Activated CD8-positive, alpha-beta memory T cell treated with anti-CD3 and anti-CD28 coated beads, Interleukin-2, amount 50 U/mL, for 24 hours (primary cell): ENCODE measurements around the gene IL34.
"Not testable (repeated sequence)": the region's sequence is repeated elsewhere in the genome, so short reads cannot be mapped to it uniquely, and the experiment has no call there.

ENCODE experiments used
- DNase-seq: peaks from one replicate; pipeline ENCODE4 v3.0.0-alpha.2; 2020; ENCODE audit errors: extremely low read depth

Gene IL34

DNA sequence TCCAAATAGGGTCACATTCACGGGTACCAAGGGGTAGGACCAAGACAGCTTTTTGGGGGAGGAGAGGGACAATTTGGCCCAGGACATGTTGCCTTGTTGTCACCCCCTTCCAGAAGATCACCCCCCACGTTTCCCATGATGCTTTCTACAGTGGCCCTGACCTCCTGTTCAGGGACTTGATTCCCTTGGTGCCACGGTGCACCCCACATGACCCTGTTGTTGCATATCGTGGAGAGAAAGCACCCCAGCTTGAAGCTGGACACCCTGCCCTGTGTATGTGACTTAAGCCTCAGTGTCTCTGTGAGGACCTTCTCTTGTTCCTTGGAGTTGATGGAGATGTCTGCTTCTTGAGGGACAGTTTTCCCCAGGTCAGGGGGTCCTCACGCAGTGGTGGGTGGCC, 12.6 kb downstream of the IL34 start:
- no peak for DNase-seq

DNA sequence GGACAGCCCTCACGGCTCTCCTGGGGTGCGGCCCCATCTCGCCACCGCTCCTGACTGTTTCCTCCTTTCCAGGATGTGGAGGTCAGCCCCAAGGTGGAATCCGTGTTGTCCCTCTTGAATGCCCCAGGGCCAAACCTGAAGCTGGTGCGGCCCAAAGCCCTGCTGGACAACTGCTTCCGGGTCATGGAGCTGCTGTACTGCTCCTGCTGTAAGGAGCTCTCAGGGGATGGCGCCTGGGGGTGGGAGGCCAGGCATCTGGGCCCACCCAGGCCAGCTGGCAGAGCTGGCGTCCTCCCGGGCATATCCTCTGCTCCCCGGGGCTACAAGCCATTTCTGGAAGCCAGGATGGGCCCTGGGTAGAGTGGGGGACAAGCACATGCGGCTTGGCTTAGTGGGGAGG, 13.2 kb downstream of the IL34 start:
- no peak for DNase-seq

DNA sequence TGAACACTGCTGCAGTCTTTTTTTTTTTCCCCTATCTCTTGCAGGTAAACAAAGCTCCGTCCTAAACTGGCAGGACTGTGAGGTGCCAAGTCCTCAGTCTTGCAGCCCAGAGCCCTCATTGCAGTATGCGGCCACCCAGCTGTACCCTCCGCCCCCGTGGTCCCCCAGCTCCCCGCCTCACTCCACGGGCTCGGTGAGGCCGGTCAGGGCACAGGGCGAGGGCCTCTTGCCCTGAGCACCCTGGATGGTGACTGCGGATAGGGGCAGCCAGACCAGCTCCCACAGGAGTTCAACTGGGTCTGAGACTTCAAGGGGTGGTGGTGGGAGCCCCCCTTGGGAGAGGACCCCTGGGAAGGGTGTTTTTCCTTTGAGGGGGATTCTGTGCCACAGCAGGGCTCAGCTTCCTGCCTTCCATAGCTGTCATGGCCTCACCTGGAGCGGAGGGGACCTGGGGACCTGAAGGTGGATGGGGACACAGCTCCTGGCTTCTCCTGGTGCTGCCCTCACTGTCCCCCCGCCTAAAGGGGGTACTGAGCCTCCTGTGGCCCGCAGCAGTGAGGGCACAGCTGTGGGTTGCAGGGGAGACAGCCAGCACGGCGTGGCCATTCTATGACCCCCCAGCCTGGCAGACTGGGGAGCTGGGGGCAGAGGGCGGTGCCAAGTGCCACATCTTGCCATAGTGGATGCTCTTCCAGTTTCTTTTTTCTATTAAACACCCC, 13.8 kb downstream of the IL34 start:
- DNase-seq = no peak

DNA sequence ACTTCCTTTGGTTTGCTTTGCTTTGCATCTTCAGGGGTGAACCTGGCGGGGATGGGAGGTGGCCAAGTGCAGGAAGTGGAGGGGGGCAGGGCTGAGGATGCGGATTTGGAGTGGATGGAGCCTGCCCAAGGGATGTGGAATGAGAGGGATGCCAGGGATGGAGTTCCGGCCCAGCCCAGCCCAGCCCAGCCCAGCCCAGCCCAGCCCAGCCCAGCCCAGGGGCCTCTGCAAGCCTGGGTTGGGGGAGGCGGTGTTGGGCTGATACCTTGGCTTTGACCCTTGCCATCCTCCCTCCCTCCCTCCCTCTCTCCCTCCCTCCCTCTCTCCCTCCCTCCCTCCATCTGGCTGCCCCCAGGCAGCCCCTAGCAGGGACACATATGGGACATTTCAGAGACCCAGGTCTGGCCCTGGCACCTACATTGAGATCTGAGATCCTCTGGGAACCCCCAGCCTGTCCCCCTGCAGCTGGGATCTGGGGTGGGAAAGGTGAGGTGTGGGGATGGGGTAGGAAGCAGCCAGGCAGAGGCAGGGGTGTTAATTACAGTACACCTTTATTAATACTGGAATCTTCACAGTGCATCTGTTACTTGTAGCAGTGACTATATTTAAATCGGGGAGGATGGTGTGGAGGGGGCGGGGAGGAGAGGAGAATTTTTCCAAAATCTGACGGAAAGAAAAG, 14.5 kb downstream of the IL34 start:
- no peak for DNase-seq

DNA sequence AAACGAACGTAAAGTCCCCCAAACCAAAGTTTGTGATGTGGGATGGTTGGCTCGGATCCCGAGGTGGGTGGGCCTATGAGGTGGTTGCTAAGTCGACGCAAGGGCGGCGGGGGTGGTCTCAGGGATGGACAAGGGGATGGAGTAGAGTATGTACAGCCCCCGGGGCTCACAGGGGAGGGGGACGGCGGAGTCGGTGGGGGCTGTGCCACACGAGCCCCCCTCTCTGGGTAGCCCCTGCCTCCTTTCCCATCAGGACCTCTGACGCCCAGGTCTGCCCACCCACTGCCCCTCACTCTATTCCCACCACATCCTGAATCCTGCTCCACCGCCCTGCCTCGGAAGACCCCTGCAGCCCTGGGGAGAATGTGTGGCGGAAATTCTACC, 15.2 kb downstream of the IL34 start:
- DNase-seq = no peak

DNA sequence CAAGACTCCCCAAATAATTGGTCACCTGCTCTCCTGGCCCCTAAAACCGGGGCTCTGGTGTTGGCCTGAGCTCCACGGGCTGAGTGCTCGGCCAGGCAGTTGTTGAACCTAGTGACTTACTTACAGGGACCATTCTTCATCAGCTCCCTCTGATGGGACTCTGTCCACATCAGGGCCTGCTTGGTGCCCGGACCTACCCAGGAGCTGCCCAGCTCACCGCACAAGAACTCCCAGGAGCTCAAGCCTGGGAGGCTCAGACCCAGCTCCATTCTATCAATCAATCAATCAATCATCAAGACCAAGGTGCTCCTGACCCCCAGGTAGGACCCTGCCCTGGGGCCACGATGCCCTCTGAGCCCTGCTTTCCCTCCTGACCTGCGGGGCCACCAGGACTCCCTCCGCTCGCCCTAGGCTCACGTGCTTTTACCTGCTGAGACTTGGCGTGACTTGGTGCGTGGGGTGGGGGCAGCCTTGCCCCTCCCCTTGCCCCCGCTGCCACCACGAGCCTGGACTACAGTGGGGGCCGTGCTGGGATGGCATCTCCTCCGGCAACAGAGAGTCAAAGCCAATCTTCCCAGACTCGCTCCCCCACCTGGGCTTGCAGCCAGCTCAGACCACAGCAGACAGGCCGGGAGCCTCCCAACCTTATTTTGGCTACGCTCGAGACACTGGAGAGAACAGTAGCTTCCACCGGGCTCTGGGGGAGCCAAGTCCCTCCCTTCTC, 15.7 kb downstream of the IL34 start:
- no peak for DNase-seq

DNA sequence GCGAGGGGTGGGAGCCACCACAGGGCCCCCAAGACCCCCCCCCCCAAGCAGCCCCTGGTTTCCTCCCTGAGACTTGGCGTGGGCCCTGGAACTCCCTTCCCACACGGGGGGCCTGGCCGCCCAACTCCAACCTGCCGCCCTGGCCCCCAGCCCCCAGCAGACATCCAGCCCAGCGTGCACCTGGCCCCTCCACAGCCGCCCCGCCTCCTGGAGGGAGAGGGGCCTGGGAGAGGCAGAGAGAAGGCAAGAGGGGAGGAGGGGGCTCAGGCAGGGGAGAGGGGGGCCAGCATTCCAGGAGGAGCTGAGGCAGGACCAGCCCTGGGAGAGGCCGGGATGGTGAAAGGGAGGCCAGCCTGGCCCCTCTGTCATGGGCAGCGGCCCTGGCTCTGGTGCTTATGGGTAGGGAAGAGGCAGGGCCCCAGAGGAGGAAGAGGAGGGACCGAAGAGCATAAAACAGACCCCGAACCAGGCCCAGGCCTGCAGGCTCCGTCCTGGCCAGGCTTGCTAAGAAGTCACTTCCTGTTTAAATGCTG, 16.7 kb downstream of the IL34 start:
- no peak for DNase-seq

DNA sequence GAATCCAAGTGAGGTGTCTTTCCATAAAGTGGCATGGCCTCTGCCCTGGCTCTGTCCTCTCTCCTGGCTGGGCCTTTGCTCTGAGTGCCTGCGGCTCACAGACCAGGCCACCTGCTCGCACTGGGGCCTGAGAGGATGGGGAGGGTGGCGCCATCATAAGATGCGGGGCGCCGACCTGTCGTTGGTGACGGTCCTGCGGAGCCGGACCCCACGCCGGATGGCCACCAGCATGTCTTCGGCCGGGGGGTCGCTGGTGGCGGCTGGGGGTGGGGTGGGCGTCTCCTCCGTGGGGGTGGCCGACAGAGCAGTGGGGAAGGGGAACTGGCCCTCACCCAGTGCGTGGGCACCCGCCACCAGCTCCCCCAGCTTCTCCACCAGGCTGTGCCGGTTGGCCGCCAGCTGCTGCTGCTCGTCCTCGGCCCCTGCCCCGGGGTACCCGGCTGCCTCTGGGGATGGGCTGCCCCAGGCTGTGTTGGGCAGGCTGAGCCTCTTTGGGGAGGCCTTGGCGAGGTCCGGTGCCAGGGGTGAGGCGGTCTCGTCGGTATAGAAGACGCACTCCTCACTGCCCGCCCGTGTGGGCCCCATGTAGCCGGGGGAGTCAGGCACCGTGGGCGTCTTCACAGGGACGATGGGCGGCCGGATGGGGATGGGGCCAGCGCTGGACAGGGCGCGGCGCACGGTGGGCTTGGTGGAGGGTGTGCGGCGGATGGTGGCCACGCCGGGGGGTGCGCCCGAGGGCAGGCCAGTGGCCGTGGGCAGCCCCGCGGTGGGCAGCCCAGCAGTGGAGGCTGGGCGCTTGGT, 17.4 kb downstream of the IL34 start:
- DNase-seq = no peak

DNA sequence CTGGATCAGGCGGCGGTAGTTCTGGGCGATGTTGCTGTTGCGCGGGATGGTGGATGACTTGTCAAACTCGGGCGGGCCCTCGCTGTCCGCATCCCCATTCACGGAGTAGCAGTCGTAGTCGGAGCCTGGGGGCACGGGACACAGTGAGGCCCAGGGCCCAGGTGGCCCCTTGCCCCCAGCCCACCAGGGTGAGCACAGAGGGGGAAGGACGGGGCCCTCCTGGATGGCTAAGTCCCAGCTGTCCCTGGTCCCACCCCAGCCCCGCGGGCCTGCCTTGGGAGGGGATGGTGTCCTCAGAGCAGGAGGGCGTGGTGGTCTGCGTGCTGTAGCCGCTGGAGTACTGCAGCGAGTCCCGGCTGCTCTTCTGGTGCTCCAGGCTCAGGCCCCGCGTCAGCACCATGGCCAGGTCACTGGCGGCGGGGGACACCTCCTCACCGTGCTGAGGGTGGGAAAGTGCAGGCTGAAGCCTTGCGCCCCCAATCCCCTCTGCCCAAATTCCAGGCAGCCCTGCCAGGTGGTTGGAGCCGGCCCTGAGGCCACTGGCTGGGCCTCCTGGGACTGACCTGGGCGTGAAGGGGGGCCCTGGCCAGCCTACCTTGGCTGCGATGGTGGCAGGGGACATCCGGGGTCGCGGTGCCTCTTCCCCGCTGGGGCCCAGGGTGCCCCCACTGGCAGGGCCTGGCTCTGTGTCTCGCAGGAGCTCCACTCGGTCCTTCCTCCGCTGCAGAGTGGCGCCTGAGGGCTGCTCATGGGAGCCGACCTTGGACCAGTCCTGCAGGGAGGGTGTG, 18.2 kb downstream of the IL34 start:
- DNase-seq = no peak

DNA sequence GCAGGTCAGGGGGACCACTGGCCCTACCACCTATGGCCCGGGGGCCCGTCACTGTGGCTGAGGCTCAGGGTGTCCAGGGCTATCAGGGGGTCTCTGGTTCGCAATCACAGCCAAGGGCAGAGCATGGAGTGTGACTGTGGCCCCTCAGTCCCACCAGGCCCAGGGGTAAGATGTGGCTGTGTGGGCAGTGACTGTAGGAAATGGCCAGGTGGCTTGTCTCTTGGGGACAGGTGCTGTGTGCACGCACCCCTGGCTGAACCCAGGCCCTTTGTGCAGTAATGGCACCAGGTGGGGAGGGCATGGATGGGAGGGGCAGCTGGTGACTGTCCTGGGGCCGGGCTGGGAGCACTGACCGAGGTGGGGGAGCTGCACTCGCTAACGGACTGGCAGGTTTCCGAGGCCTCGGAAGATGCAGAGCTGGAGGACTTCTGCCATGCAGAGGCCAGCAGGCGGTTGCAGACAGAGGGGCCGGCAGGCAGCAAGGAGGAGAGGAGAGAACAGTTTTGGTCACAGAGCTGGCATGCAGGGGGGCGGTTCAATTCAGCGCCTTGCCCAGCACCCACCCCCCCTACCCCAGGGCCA, 18.8 kb downstream of the IL34 start:
- DNase-seq = no peak

DNA sequence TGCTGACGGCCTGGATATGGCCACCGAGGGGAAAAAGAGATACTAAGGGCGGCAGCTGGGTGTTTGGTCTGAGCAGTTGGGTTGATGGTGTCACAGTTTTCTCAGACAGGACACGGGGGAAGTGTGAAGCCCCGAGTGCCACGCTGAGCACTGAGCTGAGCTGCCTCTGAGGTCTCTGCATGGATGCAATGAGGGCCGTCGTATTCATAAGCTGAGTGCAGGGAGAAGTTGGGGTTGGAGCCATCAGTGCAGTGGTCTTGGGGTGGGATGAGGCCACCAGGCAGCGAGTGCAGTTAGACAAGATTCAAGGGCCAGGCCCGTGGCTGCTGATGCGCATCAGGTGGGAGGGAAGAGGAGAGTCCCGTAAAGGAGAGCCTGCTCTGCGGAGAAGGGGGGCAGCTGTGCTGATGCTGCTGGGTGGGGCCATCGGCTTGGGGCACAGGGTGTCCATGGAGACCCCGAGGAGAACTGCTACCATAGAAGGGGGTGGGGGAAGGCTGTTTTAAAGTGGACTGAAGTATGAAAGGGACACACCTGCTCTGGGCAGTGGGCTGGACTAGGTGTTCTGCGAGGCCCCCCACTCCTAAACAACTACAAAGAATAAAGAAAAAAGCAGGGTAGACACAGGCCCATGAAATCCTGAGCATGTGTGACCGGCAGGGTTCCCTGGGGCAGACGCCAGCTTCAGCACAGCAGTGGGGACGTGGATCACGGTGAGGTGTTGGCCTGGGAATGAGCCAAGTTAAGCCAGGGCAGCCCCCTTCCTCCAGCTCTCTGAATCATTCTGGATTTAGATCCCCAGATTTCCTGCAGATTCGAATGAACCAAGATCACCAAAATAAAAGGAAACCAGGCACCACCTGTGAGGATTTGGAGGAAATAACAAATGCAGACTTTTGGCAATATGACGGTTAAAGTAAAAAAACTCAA, 19.7 kb downstream of the IL34 start:
- DNase-seq = no peak

DNA sequence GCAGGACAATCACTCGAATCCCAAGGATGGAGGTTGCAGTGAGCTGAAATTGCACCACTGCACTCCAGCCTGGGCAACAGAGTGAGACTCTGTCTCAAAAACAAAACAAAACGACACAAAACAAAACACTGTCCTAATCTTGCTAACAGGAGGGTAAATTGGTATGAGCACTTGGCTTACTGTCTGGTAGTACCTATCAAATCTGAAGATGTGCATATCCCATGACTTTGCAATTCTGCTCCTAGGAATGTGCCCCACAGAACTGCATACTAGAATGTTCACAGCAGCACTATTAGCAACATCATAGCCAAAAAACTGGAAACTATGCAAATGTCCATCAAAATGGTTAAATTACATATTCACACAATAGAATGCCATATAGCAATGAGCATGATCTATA, 23.8 kb downstream of the IL34 start:
- no peak for DNase-seq

DNA sequence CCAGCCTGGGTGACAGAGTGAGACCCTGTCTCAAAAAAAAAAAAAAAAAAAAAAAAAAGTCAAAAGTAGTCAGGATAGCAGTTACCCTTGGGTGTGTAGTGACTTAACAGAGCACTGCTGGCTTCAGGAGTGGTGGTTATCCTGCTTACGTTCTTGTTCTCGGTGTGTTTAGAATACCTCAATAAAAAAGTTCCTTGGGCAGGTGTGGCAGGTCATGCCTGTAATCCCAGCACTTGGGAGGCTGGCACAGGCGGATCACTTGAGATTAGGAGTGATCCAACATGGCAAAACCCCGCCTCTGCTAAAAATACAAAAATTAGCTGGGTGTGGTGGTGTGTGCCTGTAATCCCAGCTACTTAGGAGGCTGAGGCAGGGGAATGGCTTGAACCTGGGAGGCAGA, 24.6 kb downstream of the IL34 start:
- not testable (repeated sequence) for DNase-seq

DNA sequence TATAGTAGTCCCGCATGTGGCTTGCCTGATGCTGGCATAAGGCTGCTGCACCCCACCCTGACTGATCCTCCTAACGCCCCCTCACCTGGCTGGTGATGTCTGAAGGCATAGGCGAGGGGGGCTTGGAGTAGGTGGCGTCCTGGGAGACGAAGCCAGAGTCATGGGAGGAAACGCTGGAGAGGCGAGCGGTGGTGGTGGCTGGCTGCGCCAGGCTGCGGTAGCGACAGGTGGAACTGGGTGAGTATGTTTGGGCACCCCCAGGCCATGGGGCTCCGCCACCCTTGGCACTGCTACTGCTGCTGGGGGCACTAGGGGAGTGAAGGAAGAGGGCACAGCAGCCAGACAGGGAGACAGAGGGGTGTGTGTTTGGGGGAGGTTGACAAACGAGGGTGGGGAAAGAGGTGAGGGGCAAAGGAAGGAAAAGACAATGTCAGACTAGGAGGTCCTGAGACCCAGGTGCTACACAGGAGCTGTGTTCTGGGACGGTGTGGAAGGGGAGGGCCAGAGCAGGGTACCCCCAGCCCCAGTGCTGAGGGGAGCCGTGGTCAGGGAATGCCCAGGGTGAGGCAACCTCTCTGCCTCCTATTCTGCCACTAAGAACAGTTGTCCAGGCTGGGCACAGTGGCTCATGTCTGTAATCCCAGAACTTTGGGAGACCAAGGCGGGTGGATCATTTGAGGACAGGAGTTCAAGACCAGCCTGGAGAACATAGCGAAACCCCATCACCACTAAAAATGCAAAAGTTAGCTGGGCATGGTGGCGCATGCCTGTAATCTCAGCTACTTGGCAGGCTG, 28.1 kb downstream of the IL34 start:
- DNase-seq = no peak

DNA sequence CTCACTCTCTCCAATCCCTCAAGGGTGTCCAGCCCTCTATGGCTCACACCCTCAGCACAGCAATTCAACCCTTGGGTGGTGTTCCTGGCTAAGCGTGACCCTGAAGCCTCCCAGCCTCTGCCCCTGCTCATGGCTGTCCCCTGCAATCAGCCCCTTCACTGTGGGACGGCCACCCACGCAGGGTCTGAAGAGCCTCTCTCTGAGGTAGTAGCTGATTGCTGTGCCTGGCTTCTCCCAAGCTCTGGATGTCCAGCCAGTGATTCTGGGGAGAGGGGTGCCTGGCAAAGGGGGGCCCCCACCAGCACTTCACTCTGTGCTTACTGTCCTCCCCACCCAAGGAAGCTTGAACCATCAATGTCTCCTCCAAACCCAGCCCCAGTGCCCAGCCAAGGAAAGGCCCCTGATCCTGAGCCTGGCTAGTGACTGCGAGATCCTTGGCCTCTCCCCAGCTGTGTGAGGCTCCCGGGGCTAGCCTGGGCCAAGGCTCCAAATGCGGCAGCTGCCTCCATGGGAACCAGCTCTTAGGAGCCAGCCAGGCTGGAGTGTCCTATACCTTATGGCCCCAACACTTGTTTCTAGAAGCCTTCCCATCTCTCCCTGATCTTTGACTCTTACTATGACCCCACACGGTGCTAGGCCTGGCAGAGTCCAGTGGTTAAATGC, 29.6 kb downstream of the IL34 start:
- DNase-seq = no peak

DNA sequence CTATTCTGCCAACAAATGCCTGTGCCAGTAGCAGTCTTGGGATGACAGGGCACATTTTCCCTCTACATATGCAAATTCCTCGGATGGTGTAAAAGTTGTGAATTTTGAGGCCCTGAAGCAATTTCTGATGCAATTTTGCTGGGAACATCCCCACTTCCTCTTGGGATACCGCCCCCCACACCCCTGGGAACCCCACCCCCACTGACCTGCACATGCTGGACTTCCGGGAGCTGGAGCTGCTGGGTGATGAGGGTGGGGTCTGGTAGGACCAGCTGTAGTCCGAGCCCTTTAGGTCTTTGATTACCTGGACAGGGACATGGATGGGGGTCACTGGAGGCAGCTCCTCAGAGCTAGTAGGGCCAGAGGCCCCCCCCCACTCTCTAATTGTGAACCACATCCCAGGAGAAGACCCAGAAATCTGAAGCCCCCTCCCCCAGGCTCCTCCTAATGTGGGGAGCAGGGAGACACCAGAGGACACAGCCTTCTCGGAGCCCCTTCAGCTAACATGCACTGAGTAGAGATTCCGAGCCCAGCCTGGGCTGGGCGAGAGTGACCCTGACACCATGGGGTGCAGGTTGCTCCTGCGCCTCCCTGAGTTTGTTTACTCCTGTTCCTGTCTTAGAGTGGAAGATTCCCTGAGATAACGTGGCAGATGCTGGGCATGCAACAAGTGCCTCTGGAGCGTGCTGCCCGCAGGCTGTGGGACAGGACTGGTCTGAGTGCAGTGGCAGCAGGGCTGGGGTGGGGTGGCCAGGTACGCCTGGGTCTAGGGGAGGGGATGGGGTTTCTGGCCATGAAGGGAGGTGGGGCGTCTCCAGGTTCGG, 30.5 kb downstream of the IL34 start:
- DNase-seq = no peak

DNA sequence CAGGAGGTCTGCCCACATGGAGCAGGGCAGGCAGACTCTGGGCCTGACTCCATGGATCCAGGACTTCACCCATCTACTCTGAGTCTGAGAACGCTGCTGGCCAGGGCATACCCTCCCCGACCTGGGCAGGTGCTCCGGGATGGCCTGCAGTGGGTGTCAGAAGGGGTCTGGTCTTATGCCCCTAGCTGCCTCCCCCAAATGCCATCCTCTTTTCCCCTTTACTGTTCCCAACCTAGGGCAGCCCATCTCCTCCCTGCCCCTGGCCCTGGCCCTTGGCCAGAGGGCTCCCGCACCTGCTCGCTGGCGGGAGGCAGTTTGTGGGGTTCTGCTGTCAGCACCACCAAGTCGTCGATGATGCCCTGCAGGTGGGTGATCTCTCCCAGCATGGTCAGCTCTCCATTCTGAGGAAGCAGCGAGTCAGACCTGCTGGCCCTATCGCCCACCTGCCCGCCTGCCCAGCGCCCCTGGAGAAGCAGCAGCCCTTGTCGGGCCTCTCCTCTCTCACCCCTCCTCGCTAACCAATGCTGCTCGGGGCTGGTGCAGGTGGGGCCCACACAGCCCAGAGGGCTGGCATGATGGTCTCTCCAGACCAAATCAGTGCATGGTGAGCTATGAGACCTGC, 31.3 kb downstream of the IL34 start:
- no peak for DNase-seq
